ENCODE data around the gene RCAN1. TPM values are rescaled to one million over a fixed set of nuclear protein-coding genes. Genes with fewer than 3 reads are reported as not detected.

Gene RCAN1
- total and polyA plus RNA-seq, 2 of the 13 experiments (the other 11 are each of a cell fraction or from before 2014, with no cell fraction given) = 9.4 to 34.1 TPM

DNA sequence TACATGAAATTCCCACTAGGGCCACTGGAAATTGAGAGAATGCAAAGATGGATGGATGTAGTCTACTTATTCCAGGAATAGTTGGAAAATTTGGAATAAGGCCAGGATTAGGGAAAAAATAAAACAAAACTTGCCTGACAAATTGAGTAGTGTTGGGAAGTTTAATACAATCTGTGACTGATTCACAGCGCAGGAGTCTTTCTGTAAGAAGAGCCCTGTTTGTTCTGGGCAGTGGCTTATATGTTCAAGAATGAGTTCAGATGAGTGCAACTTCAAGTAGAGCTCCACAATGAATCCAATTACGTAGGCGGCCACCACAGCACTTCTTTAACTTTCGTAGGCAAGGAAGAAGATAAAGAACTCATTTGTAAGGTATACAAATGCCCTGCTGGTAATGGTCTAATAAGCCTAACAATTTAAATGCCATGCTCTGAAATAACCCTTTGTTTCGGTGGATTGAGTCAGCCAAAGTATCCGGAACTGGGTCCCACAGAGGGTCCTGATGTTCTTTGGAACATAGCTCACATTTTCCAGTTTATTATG is 55.8 kb downstream of the RCAN1 start:
- CTCF ChIA-PET (ENCODE audit: low intra/inter-chr PET ratio, low total read pairs) = no interaction called here
- 74% methylated on average over 6 of the region's 6 CpGs for WGBS (ENCODE audit: low lambda C conversion rate)
- no peaks in the 10 kb centered on the region for H4K20me1 ChIP-seq (ENCODE audit: insufficient read depth, low read length)
- no peak overlapping the region for H3K9ac ChIP-seq (ENCODE audit: insufficient read depth, low read depth, low read length)
- no peak overlapping the region for H3K4me3 ChIP-seq (replicated peaks in 1 of 3; ENCODE audit: insufficient read depth in 1 of 3, low read depth in 2 of 3, low read length in 3 of 3)
- no peak overlapping the region for H2AFZ ChIP-seq (ENCODE audit: low read length)
- no peaks in the 10 kb centered on the region for H3K9me3 ChIP-seq (ENCODE audit: low read length)
- FAIRE-seq (no peak), ATAC-seq (no peak), DNase-seq (ENCODE audit: low spot score) (no peak)
- H3K27ac ChIP-seq (ENCODE audit: extremely low read length, insufficient read depth, low read length) = no peak overlapping the region
- H3K79me2 ChIP-seq (ENCODE audit: insufficient read depth, low read length) = no peaks in the 10 kb centered on the region
- no peaks in the 10 kb centered on the region for H3K27me3 ChIP-seq (ENCODE audit: control insufficient read depth in 1 of 2, insufficient read depth in 2 of 2, low read length in 2 of 2)
- H3K4me2 ChIP-seq (ENCODE audit: low read depth, low read length) = no peak overlapping the region
- H3K36me3 ChIP-seq (replicated peaks in 1 of 2; ENCODE audit: control insufficient read depth in 1 of 2, insufficient read depth in 2 of 2, low read length in 2 of 2) = no peaks in the 10 kb centered on the region
- no TSS peak for BruUV-seq (replicated peaks)
- in situ Hi-C loops (cut with HindIII; ENCODE audit: extremely low pct_ligation_motif_present, low pct_unique_long_range_greater_than_20kb) (no loop called here), intact Hi-C loops (cut with micrococcal nuclease; ENCODE audit: unreplicated experiment) (no loop called here)
- POLR2A ChIA-PET = no interaction called here
- H3K4me1 ChIP-seq (ENCODE audit: insufficient read depth, low read length) = no peaks in the 10 kb centered on the region
- no peak for TF ChIP-seq ZNF746 (CRISPR knock-in tag; IDR thresholded peaks at IDR 0.05)
- TF ChIP-seq HDAC2 (CRISPR knock-in tag; IDR thresholded peaks at IDR 0.05) = no peak
- no peak for TF ChIP-seq ZNF501 (CRISPR knock-in tag; IDR thresholded peaks at IDR 0.05)
- no peak for TF ChIP-seq ATM (IDR thresholded peaks at IDR 0.05; ENCODE audit: borderline replicate concordance)
- no peak for TF ChIP-seq ZNF530 (CRISPR knock-in tag; IDR thresholded peaks at IDR 0.05; ENCODE audit: low read depth)
- no peak for TF ChIP-seq ZKSCAN5 (CRISPR knock-in tag; IDR thresholded peaks at IDR 0.05)
- TF ChIP-seq, protein P1, sequence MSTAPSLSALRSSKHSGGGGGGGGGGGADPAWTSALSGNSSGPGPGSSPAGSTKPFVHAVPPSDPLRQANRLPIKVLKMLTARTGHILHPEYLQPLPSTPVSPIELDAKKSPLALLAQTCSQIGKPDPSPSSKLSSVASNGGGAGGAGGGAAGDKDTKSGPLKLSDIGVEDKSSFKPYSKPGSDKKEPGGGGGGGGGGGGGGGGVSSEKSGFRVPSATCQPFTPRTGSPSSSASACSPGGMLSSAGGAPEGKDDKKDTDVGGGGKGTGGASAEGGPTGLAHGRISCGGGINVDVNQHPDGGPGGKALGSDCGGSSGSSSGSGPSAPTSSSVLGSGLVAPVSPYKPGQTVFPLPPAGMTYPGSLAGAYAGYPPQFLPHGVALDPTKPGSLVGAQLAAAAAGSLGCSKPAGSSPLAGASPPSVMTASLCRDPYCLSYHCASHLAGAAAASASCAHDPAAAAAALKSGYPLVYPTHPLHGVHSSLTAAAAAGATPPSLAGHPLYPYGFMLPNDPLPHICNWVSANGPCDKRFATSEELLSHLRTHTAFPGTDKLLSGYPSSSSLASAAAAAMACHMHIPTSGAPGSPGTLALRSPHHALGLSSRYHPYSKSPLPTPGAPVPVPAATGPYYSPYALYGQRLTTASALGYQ (CRISPR knock-in tag; IDR thresholded peaks at IDR 0.05) = no peak
- no peak for TF ChIP-seq TOE1 (CRISPR knock-in tag; IDR thresholded peaks at IDR 0.05)
- TF ChIP-seq ZKSCAN8 (CRISPR knock-in tag; IDR thresholded peaks at IDR 0.05; ENCODE audit: borderline replicate concordance) = no peak
- TF ChIP-seq, protein P2, sequence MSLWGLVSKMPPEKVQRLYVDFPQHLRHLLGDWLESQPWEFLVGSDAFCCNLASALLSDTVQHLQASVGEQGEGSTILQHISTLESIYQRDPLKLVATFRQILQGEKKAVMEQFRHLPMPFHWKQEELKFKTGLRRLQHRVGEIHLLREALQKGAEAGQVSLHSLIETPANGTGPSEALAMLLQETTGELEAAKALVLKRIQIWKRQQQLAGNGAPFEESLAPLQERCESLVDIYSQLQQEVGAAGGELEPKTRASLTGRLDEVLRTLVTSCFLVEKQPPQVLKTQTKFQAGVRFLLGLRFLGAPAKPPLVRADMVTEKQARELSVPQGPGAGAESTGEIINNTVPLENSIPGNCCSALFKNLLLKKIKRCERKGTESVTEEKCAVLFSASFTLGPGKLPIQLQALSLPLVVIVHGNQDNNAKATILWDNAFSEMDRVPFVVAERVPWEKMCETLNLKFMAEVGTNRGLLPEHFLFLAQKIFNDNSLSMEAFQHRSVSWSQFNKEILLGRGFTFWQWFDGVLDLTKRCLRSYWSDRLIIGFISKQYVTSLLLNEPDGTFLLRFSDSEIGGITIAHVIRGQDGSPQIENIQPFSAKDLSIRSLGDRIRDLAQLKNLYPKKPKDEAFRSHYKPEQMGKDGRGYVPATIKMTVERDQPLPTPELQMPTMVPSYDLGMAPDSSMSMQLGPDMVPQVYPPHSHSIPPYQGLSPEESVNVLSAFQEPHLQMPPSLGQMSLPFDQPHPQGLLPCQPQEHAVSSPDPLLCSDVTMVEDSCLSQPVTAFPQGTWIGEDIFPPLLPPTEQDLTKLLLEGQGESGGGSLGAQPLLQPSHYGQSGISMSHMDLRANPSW (CRISPR knock-in tag; IDR thresholded peaks at IDR 0.05; ENCODE audit: borderline replicate concordance) = no peak
- no peak for TF ChIP-seq ZNF383 (CRISPR knock-in tag; IDR thresholded peaks at IDR 0.05; ENCODE audit: borderline replicate concordance)
- TF ChIP-seq, protein P3, sequence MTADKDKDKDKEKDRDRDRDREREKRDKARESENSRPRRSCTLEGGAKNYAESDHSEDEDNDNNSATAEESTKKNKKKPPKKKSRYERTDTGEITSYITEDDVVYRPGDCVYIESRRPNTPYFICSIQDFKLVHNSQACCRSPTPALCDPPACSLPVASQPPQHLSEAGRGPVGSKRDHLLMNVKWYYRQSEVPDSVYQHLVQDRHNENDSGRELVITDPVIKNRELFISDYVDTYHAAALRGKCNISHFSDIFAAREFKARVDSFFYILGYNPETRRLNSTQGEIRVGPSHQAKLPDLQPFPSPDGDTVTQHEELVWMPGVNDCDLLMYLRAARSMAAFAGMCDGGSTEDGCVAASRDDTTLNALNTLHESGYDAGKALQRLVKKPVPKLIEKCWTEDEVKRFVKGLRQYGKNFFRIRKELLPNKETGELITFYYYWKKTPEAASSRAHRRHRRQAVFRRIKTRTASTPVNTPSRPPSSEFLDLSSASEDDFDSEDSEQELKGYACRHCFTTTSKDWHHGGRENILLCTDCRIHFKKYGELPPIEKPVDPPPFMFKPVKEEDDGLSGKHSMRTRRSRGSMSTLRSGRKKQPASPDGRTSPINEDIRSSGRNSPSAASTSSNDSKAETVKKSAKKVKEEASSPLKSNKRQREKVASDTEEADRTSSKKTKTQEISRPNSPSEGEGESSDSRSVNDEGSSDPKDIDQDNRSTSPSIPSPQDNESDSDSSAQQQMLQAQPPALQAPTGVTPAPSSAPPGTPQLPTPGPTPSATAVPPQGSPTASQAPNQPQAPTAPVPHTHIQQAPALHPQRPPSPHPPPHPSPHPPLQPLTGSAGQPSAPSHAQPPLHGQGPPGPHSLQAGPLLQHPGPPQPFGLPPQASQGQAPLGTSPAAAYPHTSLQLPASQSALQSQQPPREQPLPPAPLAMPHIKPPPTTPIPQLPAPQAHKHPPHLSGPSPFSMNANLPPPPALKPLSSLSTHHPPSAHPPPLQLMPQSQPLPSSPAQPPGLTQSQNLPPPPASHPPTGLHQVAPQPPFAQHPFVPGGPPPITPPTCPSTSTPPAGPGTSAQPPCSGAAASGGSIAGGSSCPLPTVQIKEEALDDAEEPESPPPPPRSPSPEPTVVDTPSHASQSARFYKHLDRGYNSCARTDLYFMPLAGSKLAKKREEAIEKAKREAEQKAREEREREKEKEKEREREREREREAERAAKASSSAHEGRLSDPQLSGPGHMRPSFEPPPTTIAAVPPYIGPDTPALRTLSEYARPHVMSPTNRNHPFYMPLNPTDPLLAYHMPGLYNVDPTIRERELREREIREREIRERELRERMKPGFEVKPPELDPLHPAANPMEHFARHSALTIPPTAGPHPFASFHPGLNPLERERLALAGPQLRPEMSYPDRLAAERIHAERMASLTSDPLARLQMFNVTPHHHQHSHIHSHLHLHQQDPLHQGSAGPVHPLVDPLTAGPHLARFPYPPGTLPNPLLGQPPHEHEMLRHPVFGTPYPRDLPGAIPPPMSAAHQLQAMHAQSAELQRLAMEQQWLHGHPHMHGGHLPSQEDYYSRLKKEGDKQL (CRISPR knock-in tag; IDR thresholded peaks at IDR 0.05; ENCODE audit: low read depth) = no peak
- TF ChIP-seq, protein P4, sequence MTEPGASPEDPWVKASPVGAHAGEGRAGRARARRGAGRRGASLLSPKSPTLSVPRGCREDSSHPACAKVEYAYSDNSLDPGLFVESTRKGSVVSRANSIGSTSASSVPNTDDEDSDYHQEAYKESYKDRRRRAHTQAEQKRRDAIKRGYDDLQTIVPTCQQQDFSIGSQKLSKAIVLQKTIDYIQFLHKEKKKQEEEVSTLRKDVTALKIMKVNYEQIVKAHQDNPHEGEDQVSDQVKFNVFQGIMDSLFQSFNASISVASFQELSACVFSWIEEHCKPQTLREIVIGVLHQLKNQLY (CRISPR knock-in tag; IDR thresholded peaks at IDR 0.05) = no peak
- TF ChIP-seq KMT2A (CRISPR knock-in tag; IDR thresholded peaks at IDR 0.05) = no peak
- TF ChIP-seq RXRA (CRISPR knock-in tag; IDR thresholded peaks at IDR 0.05) = no peak

Measured in HepG2 (cell line).